Measurements from ENCODE around the gene PCDH9.

Gene PCDH9

DNA sequence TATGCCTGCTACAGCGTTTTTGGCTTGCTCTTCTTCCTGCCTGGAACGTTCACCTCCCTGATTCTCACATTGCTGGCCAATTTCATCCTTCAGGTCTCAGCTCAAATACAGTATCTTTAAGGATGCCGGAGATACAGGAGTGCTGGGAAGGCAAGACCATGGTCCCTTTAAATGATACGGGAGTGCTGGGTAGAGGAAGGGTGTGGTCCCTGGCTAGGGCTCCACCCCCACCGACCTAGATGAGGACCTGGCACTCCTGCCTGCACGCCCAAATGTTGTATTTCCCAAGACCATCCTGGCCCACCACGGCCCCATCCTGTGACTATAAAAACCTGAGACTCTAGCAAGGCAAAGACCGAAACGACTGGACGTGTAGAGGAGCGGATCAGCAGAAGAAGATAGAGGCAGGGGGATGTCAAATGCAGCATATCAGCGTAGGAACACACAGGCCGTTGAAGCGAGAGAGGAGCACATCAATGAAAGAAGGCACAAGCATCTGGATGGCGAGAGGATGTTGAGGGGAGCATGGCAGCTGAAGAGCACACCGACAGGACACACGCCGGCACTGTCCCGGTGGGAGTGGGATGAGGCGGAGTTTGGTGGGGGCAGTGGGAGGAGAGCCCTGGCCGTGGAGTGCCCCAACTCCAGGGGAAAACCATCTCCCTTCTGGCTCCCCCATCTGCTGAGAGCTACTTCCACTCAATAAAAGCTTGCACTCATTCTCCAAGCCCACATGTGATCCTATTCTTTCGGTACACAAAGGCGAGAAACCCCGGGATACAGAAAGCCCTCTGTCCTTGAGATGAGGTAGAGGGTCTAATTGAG, 74.0 kb downstream of the PCDH9 start:
- FAIRE-seq = no peak

DNA sequence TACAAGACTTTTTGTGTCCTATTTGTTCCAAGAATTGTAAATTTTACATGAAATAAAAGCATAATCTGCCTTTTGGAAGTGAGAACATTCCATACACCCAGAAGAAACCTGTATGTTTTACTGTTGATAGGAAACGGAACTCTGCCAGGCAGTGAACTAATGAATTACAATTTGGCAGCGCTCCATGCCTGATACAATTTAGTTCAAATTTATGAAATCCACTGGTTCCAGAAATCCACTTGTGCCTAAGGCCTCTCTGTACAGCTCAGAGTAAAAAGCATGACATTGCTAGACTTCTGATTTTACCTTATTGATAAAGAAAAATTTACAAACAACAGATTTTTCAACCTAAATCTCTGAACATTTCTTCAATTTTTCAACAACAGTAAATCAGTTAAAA, 78.1 kb downstream of the PCDH9 start:
- no peak for FAIRE-seq

DNA sequence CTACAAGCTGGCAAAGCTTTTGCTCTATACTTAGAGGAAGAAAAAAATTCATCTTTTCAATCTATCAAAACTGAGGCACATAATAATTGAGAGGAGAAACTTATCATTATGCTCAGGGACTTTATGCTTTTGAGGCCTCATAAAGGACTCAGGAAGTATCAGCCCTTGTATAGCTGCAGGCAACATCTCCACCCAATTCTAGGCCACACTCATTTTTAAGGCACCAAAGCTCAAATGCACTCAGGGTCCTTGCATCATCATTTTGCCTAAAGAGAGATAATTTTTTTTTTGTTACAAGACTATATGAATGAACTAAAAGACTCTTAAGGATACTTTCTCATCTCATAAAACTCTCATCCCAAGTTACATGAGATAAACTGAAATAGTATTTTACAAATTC, 78.5 kb downstream of the PCDH9 start:
- FAIRE-seq = no peak

DNA sequence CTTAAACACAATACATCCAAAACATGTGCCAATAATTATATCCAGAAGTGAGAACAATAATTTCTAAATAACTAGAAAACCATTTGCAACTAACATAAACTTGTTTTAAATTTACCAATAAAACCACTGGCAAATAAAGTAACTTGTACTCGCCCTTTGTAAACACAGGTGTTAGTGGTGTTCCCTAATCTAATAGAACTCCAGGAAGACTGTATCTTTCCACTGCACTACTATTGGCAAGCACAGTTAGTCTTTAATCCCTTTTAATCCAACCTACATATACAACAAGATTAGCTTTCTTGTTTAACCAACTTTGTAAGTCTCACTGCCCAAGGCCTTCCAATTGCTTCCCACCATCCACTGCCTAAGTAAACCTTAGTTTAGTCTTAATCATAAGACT, 79.5 kb downstream of the PCDH9 start:
- FAIRE-seq = no peak

DNA sequence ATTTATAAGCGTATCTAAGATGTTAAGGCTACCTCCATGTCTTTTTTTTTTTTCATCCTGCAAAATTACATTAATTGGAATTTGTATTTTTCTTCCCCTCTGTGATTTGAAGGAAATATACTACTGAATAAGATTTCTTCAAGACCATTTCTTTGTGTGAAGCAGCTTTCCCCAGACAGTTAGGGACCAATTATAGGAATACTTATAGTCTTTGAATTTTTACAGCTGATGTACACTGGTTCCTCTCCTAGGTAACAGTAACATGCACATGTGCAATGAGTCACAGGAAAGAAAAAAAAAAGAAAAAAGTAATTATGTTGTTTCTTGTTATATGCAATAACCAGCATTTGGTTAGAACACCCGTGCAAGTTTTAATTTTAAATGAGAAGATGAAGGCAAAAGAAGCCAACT, 82.0 kb downstream of the PCDH9 start:
- no peak for FAIRE-seq

DNA sequence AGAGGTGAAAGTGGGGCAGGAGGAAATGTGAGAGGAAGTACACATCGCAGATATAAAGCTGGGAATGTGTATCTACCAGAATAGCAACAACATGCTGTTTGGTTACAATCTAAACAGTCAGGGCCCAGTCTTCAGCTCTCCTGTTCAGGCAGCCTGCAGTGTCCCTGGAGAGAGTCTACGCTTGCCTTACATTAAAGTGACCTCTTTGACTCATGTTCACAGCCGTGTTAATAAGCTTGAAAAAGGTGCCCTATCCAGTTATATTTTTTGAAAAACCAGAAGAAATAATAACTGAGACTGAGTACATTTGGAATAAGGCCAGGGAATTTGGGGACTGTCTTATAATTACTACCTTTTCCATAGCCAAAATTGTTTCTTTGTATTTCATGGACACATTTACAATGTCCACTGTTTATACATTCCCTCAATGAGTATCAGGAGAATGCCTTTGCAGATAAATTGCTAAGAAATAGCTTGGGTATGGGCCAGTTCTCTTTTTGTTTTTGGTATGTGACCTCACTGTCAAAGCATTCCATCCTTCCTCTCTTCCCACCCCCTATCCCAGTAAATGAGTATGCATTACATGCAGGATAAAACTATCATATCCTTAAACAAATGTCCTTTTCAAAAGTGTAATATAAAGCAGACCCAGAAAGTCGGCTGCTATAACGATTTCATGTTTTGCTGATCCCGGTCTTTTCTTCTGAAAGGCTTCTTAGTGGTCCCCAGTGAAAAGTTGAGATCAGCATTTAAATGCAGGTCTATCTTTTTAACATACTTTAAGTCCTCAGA, 82.6 kb downstream of the PCDH9 start:
- FAIRE-seq = no peak

DNA sequence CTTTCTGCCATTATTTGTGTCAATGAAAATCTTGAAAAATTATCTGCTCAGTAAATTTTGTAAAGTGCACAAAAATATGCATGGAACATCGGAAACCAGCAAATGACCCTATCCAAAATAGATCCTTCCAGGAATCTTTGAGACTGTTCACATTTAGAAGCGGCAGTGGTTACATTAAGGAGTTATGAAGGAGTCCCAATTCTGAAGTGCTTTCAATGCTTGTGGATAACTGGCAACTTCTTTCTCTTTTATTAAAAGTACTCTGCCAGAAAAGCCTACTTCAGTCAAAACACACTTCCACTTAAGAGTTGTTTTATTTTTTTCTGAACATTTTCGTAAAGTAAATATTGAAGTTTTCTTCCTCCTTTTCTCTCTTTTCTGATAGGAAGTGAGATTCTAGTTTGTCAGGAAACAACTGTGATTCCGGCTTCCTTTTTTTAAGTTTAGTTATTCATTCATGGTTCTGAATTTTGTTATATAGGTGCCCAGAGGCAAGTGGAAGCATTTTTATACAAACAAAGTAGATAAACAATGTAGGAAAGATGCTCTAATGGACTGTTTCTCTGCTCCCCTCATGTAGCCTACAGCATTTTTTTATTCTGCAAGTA, 83.5 kb downstream of the PCDH9 start:
- FAIRE-seq = peak; percentile 41

DNA sequence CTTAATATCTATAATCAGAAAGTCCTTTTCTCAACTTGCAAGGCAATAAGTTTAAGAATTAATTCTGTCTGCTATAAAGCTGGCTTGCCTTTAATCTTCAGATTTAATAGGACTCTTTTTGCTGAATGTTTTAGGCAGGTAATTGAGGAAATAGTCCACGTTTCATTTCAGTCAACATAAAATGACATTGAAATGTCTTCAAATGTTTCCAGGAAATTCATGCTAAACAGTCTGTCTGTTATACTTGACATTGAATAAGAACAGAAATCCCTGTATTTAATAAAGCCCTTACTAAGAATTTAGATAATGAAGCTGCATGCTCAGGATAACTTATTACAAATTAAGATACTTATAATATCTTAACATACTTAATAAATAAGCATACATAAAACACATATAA, 84.2 kb downstream of the PCDH9 start:
- peak; percentile 88 for FAIRE-seq

DNA sequence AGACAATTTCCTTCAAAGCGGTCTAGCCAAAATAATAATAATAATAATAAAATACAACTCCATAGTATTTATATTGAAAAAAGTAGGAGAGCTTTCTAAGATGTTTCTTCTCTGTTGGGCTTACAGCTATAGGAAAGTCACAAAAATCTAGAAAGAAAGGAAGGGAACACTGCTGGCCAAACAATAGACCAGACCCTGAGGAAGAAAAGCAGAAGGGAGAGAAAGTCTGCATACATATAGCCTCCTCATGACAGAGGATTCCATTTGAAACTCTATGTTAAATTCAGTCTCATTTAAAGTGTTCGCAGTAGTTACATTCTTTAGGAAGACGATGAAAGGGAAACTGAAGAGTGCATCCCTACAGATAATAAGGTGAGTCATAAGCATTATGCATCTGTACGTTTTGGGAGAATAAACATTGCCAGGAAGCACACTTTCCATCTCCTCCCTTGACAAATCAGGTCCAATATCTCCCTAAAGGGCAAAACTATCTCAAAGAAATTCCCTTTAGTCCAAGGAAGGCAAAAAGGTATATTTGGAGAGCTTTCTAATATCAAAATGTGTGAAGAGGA, 86.5 kb downstream of the PCDH9 start:
- no peak for FAIRE-seq

DNA sequence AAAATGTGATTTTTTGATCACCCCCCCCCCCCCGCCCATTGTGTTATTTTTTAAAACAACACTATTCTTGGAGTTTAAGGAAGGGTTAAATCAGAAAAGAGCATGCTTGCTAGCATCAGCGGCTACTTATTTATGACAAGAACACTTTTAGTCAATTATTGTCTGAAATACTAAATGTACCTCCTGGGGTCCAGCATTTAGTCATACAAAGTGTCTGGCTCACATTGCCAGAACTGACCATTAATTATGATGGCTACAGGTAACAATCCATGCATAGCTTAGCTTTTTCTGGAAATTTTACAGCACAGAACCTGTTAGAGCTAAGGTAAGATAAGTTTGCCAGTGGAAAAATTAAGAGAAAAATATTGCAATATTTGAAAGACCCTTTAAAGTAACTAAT, 90.1 kb downstream of the PCDH9 start:
- no peak for FAIRE-seq

DNA sequence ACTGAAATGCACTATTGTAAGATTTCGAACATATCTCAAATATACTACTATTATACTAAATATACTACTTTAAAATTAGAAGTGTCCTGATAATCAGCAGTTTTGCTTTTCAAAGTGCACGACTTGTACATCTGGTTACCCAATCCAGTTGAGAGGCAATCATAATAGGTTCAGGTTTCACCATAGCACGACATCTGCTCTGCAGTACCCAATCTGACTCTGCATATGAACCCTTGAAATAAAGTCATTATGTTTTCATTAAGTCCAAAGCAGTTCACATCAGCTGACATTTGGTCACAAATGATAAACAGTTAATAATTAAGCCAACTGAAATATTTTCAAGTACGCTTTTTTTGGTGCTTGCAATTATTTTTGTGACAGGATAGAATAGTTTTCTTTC, 90.6 kb downstream of the PCDH9 start:
- peak; percentile 9 for FAIRE-seq

DNA sequence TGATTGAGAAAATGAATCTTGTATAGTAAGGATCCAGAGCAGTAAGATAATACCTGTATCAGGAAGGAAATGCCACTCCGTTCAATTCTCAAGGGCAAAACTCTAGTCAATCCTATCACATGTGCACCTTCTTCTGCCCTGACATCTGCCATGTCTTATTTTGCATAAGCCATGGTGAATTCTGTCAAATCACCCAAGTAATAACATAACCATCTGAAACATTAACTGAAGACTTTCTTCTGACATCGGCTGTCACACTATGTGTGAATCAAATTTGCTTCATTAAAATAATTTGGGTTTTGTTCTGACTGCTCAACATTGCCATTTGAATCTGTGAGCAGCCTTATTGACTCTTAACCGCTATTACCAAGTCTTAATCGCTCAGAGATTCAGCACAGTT, 91.2 kb downstream of the PCDH9 start:
- no peak for FAIRE-seq

DNA sequence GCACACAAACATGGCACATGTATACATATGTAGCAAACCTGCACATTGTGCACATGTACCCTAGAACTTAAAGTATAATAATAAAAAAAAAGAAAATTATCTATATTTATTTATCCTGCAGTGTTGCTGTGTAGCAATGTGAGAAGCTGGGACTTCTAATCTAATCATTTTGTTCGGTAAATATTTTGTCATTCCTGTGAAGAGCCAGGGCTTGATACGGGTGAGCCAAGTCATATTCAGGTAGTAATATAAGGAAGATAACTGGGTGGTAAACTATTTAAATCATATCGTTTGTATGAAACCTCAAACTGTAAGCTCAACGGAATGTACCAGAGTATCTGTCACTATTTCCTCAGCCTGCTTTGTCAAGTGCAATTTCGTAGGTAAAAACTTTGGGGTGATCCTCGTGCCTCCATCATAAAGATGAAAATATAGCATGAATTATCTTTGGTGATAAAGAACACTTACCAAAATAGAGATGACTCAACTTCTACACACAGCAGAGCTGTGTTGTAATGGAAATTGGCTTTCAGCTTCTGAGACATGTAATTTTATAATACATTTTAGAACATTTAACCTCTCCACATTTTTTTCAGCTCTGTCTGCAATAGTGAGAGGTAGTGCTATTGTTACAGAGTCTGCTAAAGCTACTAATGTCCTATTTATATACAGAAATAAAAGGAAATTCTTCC, 92.9 kb downstream of the PCDH9 start:
- no peak for FAIRE-seq

DNA sequence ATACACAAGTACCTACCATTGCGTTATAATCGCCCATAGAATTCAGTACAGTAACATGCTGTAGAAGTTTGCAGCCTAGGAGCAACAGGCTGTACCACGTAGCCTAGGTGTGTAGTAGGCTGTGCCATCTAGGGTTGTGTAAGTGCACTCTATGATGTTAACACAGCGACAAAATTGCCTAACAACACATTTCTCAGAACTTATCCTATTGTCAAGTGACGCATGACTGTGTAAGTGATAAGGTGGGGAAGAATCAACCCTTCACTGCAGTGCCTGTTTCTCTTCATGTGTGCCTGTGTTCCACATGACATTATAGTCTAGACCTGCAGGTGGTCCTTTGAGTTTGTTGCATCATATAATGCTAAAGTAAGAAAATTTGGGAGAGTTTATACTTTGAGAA, 94.0 kb downstream of the PCDH9 start:
- FAIRE-seq = no peak

DNA sequence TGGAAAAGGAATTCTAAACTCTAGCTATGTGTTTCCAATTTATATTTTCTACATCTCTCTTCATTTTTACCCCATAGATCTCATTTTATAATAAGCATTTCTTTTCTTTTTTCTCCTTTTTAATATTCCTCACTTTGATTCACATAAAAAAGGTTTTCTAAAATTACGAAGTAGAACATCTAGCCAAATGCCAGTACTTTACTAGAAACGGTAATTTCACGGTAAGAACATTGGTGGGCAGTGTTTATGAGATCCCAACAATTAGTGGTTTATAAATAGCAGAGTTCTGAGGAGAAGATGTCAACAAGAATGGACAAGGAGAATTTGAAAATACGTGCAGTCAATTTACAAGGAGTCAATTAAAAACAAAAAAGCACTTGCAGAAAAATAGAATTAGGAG, 94.8 kb downstream of the PCDH9 start:
- FAIRE-seq = no peak

DNA sequence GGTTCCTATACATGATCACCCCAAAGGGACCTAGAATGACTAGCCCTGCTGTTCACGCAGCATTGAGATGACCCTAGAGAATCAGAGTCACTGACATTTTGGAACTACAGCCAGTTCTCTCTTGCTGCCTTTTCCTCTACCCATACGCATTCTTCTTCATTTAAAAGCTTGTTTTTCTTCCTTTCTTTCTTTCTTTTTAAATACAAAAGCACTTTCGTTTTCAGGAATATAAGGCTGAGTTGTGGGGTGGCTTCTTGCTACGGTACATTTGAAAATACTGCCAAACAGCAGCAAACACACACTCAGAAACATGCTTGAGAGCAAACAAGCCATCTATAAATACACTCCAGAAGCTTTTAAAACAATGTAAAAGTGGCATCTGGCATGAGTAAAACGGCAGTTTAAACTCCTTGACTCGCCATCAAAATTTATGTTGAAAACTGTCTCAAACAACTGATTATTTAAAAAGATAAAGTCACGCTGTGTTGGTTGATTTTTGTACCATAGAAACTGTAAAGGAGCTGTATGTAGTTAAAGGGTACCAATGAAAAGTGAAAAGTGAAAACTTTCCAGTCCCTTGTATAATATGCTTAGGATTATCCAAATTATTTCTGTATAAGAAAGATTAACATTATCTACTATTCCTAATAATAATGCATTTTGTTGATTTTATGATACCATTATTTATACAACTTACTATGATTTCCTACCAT, 95.6 kb downstream of the PCDH9 start:
- no peak for FAIRE-seq

DNA sequence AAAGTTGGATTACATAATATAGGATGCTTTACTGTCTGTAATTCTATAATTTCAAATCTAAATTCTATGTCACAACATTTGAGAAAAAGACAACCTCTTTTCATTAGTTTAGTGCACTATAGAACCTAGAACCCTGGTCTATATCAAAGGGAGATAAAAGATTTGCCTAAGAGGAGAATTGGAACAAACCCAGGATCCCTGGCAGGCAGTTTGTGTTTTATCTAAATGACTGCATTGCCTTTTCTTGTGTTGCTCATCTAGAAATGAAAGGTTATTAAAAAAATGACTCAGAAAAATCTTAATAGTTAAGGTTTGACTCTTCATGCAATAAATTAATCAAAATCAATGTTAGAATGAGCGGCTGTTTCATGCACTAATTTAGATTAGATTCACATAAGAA, 96.7 kb downstream of the PCDH9 start:
- no peak for FAIRE-seq

DNA sequence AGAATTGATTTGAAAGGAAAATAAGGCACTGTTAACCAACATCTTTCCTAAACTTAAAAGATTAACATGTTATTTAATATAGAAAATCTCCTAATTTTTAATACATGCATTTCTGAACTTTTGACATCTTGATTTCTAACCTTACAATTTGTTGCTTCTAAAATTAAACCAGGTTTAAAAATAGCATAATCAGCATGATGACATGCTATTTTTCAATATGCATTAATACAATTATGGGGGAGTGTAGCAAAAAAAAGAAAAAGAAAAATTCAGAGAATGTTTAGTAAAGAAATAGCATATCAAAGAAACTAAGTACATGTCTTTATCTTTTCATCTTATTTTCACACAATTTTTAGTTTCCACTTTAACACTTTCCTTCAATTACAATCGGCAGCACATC, 98.7 kb downstream of the PCDH9 start:
- FAIRE-seq = no peak

DNA sequence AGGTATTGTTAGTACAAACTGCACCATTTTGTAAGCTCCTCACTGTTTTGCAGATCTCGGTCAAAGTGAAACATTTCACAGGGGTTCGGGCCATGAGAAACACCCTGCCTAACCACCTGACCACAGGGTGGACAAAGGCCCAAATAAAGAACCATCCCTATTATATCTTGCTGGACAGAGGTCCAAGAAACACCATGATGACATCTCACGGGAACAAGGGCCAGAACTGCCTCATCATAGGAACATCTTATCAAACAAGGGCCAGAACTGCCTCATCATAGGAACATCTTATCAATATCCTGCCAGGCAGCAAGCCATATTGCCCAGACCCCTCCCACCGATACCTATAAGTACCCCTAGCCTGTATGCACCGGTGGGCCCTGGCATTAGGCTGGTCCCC, 99.7 kb downstream of the PCDH9 start:
- FAIRE-seq = no peak

DNA sequence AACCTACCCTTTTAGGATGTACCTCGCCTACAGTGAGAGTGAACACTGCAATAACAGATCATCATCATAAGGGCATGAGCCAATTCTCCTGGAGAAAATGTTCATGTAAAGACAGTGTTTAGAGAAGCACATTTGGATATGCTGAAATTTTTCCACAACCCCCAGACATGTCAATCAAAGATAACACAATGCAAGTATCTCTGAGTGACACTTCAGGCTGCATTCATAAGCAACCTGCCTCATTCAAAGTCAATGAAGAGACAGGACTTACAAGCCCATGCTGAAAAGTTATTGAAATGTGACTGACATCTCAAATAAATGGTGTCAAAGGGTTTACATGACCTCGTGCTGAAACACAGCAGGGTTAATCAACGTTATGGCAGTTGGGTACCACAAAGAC, 102.0 kb downstream of the PCDH9 start:
- no peak for FAIRE-seq

DNA sequence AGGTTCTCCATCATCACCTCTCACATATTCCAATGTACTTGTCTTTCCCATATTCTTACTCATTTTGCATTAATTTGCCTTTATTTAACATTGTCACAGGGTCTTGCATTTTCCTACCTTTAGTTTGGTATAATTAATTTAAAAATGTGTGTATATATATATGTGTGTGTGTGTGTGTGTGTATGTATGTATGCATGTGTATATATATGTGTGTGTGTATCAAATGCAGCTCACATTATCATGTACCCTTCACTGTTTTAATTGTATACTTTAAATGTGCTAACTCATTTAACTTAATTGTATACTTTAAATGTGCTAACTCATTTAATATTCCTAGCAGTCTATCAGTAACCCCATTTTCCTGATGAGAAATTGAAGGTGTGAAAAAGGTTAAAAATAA, 104.5 kb downstream of the PCDH9 start:
- no peak for FAIRE-seq

DNA sequence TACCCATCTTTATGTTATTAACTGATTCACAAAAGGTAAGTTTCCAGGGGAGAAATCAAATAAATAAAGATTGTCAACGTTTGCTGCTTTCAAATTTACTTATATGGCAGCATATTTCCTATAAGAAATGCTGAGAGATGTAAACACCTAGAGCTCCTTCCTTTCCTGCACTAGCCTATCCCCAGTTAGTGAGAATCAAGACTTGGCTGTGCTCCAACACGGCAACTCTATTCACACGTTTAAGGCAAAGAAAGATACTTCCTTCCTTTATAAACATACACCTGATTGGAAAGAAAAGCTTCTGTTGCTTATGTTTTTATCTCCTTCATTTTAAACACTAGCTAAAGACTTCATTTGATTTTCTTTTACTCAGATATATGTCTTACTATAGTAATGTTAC, 107.0 kb downstream of the PCDH9 start:
- FAIRE-seq = no peak
